ENCODE measurements around the gene TAAR8.
"Not testable (repeated sequence)": the region's sequence is repeated elsewhere in the genome, so short reads cannot be mapped to it uniquely, and the experiment has no call there.

The TAAR8 gene

DNA sequence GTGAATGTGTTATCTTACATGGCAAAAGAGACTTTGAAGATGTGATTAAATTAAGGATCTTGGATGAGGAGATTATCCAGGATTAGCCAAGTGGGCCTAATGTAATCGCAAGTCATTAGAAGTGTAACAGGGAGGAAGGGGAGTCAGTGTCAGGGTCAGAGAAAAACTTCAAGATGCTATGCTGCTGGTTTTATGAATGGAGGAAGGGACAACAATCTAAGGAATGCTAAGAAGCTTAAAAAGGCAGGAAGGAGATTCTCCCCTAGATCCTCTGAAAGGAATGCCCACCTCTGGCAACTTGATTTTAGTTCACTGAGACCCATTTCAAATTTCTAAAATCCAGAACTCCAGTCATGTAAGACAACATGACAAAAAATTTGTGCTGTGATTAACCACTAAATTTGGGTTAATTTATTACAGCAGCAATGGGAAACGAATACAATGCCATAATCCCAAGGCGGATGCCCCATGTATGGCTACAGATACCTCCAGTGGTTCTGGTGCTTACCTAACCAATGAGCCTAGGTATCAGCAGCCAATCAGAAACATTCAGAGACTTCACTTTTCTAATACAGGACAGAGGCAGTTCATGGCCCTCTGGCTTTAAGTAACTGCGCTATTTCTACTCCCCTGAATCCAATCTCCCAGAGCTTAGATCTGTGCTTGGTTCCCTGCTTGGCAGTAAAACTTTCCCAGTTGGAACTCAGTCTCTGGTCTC is 3.6 kb upstream of the TAAR8 start:
- DNase-seq (ENCODE audit: low spot score) = no peak

- DNase-seq (ENCODE audit: low spot score) = no peak
Measured at GRCh38 chr6:132551214-132551613, 1.3 kb upstream of the TAAR8 start.

DNA sequence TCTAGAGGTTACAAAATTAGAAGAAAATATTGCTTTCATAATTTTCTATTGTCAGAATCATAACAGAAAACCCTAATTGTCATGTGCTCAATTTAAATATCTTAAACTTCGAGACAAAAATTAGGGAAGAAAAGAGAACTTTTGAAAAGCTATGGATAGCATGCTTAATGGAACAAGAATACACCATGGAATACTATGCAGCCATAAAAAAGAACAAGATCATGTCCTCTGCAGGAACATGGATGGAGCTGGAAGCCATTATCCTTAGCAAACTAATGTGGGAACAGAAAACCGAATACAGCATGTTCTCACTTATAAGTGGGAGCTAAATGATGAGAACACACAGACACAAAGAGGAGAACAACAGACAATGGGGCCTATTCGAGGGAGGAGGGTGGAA is 7.6 kb downstream of the TAAR8 start:
- DNase-seq (ENCODE audit: low spot score) = not testable (repeated sequence)

DNA sequence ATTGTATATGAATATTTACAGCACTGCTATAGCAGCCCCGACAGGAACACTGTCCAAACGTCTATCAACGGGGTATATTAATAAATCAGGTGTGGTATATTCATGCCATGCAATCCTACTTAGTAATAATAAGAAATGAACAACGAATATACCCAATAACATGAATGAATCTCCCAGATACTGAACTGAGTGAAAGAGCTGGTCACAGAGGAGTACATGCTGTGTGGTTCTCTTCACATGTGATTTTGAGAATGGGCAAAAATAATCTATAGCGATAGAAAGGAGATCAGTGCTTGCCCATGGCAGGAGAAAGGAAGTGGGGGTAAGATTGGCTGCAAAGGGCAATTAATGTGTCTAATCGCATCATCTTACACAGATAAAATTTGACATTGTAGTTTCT is 13.9 kb downstream of the TAAR8 start:
- no peak for DNase-seq (ENCODE audit: low spot score)

- DNase-seq (ENCODE audit: low spot score) = no peak
Measured at GRCh38 chr6:132567566-132567965, 15.1 kb downstream of the TAAR8 start.

GRCh38 chr6:132568611-132569010 is 16.1 kb downstream of the TAAR8 start:
- DNase-seq (ENCODE audit: low spot score) = no peak

DNA sequence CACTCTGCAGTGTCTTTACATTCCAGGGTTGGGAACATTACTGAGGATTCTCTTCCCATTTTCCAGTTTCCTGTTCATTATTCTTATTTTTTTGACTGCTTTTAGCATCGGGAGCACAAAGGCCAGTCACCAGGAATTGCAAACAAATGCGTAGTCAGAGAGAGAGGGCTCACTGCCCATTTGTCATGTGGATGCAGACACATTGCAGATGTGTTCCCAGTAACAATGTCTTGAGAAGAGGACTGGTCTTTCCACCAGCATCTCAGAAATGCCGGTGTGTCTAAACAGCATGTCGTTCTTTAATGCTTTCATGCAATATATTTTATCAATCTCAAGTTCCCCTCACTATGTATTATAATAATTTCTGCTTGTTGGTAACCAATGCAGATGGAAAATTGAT is 16.7 kb downstream of the TAAR8 start:
- DNase-seq (ENCODE audit: low spot score) = no peak

DNA sequence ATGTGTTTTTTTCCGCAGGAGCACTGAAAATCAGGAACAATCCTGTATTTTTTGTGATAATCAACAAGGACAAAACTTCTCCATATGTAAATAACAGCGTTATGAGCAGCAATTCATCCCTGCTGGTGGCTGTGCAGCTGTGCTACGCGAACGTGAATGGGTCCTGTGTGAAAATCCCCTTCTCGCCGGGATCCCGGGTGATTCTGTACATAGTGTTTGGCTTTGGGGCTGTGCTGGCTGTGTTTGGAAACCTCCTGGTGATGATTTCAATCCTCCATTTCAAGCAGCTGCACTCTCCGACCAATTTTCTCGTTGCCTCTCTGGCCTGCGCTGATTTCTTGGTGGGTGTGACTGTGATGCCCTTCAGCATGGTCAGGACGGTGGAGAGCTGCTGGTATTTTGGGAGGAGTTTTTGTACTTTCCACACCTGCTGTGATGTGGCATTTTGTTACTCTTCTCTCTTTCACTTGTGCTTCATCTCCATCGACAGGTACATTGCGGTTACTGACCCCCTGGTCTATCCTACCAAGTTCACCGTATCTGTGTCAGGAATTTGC is 17.8 kb downstream of the TAAR8 start, which contains the start of gene TAAR6:
Gene TAAR6 (plus strand): TSS at position 102 of the 557 bp plus-strand sequence. CDS start 0 bp downstream, at position 102.
- DNase-seq (ENCODE audit: low spot score) = no peak

DNA sequence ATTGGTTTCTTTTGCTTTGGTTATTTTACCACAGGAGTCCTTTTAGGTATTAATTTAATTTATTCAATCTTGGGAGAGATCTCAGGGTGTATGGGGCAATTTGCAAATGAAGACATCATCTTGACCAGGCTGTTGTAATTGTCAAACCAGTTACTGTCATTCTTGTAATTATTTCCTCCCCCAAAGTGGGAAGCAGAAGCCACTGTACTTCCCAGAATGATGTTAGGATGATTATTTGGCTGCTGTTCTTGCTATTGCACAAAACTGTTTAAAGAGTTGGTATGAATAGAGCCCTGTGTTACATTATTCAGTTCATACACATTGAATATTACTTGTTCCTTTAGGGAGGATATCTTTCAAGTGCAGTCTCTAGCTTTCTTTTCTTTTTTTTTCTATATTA is 19.3 kb downstream of the TAAR8 start:
- no peak for DNase-seq (ENCODE audit: low spot score)

DNA sequence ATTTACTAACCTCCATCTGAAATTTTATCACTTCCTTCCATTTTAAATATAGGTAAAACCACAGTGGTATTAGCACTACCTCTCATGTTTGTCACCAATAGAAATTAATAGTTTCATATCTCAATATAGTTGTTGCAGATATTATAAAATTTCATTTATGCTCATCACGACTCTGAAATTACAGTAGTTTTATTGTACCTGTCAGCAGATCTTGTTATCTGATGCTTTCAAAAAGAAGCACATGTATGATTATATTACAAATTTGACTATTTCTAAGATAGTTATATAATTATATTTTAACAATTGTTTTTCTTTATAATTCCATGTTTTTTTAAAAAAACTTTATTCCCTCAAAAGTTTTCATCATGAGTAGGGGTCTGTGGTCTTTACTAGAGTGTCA is 32.2 kb downstream of the TAAR8 start:
- no peak for DNase-seq (ENCODE audit: low spot score)

DNA sequence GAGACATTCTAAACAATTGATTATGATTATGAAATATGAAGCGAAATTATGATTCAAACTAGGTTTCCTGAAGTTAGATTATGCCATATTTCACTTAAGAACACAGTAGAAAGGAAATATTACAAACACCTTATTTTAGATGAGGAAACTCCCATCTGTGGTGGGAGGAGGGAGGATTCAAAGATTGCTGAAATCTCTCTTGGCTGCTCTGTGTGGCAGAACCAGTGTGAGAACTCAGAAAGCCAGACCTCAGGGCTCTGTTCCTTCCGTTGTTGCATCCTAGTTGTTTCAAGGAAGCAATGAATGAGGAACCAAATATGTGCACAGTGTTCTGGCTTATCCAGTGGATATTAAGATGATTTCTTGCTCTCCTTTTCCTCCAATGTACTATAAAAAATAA is 35.0 kb downstream of the TAAR8 start:
- no peak for DNase-seq (ENCODE audit: low spot score)

GRCh38 chr6:132589454-132589853 is 37.0 kb downstream of the TAAR8 start, which contains the start of gene TAAR5:
Gene TAAR5, minus strand, starts transcription at chr6:132589741. Its CDS starts 55 bp downstream, at chr6:132589686.
- DNase-seq (ENCODE audit: low spot score) = no peak

DNA sequence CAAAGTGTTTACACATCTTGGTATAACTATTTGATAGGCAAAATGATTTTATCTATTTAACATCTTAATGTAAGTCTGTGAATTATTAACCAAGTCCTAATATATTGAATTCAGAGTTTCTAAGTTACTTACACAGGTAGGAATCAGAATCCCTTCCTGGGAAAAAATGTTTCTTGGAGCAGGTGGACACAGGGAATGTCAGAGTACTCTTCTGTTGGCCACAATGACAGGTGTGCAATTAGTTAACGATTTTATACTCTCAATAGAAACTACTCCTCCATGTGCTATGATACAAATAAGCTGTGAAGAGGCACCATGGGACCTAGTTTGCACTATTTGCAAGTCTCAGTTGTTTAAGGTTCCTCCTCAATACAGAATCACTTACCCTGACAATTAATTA is 37.9 kb downstream of the TAAR8 start:
- DNase-seq (ENCODE audit: low spot score) = no peak

- no peak for DNase-seq (ENCODE audit: low spot score)
Measured at GRCh38 chr6:132592855-132593254, 40.4 kb downstream of the TAAR8 start.

- DNase-seq (ENCODE audit: low spot score) = no peak
Measured at GRCh38 chr6:132596201-132596600, 43.7 kb downstream of the TAAR8 start.

GRCh38 chr6:132598473-132598872 is 46.0 kb downstream of the TAAR8 start:
- DNase-seq (ENCODE audit: low spot score) = no peak

- DNase-seq (ENCODE audit: low spot score) = not testable (repeated sequence)
Measured at GRCh38 chr6:132600900-132601299, 48.4 kb downstream of the TAAR8 start.

All from left forelimb (tissue), 1 donor.